Stimulated activated CD4-positive, alpha-beta T cell treated with anti-CD3 and anti-CD28 coated beads, Interleukin-4, amount 100 ng/mL, for 48 hours (primary cell): ENCODE data around the gene GC.
"Not testable (repeated sequence)": the region's sequence is repeated elsewhere in the genome, so short reads cannot be mapped to it uniquely, and the experiment has no call there.

ENCODE experiments used
- DNase-seq, 2 donors: peaks; one replicate each; pipeline ENCODE4 v3.0.0-alpha.2; 2020; ENCODE audit warnings: low read depth in 2 of 2

GC gene

GRCh38 chr4:71783972-71784371 lies at the start of gene GC:
Gene GC (minus strand): TSS chr4:71784079. CDS start chr4:71784018, 61 bp downstream.
- no peak for DNase-seq

GRCh38 chr4:71833232-71833900 lies 49.5 kb upstream of the GC start:
- DNase-seq = no peak

DNA sequence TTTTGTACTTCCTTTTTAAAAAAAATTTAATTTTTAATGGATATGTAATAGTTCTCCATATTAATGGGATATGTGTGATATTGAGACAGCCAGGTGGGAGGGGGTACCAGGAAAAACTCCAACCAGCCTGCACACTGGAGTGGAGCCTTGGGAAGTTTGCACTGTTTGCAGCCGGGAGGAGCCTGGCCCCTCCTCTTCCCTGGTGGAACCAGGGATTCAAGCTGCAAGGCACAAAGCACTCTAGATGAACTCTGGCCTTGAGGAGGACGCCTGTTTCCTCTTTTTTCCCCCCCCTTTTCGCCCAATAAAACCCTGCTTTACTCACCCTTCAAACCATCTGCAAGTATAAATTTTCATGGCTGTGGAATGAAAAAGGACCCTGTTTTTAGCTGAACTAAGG lies 48.2 kb upstream of the GC start:
- no peak for DNase-seq

- DNase-seq = no peak
Measured at GRCh38 chr4:71830497-71831190, 46.8 kb upstream of the GC start.

GRCh38 chr4:71828470-71828869 lies 44.6 kb upstream of the GC start:
- DNase-seq = no peak

DNA sequence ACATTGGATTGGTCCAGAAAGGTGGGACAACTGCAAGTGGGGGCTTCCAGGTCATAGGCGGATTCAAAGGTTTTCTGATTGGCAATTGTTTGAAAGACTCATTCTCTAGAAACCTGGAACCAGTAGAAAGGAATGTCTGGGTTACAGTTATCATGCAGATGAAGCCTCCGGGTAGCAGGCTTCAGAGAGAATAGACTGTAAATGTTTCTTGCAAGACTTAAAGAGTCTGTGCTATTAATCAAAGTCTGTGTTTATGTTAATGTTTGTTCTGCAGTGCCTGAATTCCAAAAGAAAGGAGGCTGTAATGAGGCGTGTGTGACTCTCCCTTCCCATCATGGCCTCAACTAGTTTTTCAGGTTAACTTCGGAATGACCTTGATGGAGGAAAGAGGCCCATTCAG lies 43.9 kb upstream of the GC start:
- no peak for DNase-seq

DNA sequence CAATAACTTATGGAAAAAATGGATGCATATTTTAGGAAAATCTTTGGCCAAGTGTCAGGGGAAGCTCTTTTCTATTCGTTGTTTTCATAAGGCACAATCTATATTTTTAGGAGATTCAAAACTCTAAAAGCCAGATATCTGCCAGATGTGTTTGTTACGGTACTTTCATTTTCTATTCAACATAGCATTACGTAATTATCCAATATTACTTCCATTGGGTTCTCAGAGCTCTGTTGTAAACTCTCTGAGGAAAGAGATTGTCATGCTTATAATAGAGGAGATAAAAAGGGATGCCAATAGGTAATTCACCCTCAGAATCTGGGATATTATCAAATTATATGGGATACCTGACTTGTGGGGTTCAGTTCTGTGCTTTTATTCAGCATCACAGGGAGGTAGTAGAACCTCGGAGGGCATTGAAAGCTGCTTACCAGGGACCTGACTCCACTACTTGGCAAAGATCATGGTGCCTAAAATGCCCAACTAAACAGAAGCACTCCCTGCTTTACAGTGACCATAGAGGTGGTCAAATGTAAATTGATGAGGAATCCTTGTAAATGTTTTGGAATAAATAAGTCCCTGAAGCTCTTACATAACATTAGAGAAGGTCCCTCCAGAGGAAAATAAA lies 32.9 kb upstream of the GC start:
- DNase-seq = no peak

DNA sequence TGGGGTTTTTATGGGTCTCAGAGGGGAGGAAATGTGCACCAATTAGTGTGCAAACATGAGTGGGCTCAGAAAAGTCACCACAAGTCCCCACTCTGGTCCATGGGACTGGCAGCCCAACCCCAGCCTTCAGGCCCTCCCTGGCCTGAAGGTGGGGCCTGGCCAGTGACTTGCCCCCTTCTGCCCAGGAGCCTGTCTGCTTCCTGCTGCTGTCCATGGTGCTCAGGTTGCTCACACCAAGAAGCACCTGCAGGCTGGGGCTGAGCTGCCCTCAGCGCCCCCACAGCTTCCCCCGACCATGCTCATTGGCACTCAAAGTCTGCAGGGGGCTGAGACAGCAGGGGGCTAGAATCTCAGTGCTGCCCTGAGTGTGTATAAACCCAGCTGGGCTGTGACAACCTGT lies 30.6 kb upstream of the GC start:
- DNase-seq = no peak

GRCh38 chr4:71809805-71810204 lies 25.9 kb upstream of the GC start:
- not testable (repeated sequence) for DNase-seq

GRCh38 chr4:71807469-71807868 lies 23.6 kb upstream of the GC start:
- DNase-seq = no peak

DNA sequence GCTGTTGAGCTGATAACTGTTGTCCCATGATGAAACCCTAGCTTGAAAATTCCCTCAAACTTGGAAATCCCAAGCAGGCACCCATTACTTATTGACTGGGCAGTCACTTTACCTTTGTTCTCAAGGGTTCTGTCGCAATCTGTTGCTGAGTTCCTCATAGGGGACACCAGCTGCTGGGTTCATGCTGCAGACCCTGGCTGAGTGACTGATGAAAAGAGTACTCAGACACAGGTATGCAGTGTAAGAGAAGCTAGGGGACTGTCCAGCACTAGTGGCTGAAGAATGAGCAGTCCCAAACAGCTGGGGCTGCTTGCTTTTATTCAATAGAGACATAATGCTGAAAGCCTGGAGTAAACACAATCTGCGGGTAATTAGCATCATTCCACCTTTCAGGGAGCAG lies 21.4 kb upstream of the GC start:
- DNase-seq = not testable (repeated sequence)

- DNase-seq = not testable (repeated sequence)
Measured at GRCh38 chr4:71804017-71804697, 20.3 kb upstream of the GC start.

GRCh38 chr4:71785959-71786358 lies 2.1 kb upstream of the GC start:
- DNase-seq = no peak

DNA sequence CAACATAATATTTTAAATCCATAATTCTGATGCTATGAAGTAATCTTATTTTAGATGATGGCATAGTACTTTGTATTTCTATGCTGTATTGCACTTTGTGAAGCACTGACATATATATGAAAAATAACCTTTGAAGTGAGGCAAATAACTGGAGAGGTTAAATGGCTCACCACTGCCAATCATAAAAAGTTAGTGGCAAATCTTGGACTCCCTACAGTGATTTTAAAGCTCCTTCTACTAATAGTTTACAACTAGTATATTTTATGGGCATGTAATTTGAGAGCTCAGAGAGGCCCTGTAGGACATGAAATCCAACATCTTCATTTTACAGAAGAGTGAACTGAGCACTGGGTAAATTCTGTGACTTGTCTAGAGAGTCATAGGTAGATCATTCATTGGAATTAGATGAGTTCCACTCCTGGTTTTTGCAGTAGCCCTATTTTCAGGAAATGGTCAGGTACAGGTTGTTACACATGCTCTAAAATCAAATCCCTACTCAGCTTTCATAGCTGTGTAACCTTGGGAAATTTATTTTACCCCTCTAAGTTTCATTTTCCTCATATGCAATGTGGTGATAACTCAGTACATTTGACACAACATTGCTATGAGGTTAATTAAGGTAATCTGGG lies 804 bp upstream of the GC start:
- no peak for DNase-seq

- DNase-seq = no peak
Measured at GRCh38 chr4:71777891-71778290, 6.0 kb downstream of the GC start.

DNA sequence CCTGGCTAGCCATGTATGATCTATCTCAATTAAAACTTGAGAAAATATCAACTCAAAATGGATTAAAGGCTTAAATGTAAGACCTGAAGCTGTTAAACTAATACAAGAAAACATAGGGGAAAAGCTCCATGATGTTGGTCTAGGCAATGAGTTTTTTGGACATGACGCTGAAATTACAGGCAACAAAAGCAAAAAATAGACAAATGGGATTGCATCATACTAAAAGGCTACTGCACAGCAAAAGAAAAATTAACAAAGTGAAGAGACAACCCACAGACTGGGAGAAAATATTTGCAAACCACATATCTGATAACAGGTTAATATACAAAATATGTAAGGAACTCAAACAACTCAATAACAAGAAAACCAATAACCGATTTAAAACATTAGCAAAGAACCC lies 8.4 kb downstream of the GC start:
- DNase-seq = no peak

GRCh38 chr4:71774136-71774535 lies 9.7 kb downstream of the GC start:
- no peak for DNase-seq

- no peak for DNase-seq
Measured at GRCh38 chr4:71773004-71773403, 10.9 kb downstream of the GC start.

- DNase-seq = no peak
Measured at GRCh38 chr4:71772592-71772991, 11.3 kb downstream of the GC start.

DNA sequence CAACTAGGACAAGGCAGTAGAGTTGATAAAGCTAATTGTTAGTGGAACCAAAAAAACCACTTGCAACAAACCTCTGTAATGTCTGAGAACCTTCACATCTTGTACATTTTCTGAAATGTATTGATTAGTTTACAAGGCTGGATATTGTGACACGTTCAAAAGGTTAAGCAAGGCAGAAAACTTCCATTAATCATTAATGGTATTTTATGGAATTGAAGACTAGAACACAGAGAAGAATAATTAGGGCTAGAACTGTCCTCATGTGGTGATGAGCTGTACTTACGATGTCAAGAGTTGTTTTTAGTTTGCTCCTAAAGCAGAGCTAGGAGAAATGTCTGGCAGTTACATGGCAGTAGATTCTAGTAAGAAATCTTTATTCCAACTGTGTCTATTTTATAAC lies 12.3 kb downstream of the GC start:
- DNase-seq = no peak

- no peak for DNase-seq
Measured at GRCh38 chr4:71769434-71769833, 14.4 kb downstream of the GC start.

GRCh38 chr4:71768123-71768522 lies 15.8 kb downstream of the GC start:
- no peak for DNase-seq
